ENCODE measurements around the gene CELF2.

Gene CELF2

GRCh38 chr10:11004144-11005077, 13.3 kb upstream of the CELF2 start:
- DNase-seq: no peak

GRCh38 chr10:11005725-11006427, 11.8 kb upstream of the CELF2 start:
- no peak for DNase-seq

GRCh38 chr10:11006428-11006825, 11.2 kb upstream of the CELF2 start:
- no peak for DNase-seq

GRCh38 chr10:11007476-11008020, 10.1 kb upstream of the CELF2 start:
- DNase-seq: no peak

GRCh38 chr10:11009471-11010308, 8.0 kb upstream of the CELF2 start:
- DNase-seq: no peak

GRCh38 chr10:11010582-11010981, 7.1 kb upstream of the CELF2 start:
- DNase-seq: no peak

GRCh38 chr10:11011436-11011835, 6.2 kb upstream of the CELF2 start:
- DNase-seq: no peak

GRCh38 chr10:11011984-11012383, 5.7 kb upstream of the CELF2 start:
- DNase-seq: no peak

GRCh38 chr10:11012421-11013295, 5.0 kb upstream of the CELF2 start:
- no peak for DNase-seq

GRCh38 chr10:11013836-11014235, 3.8 kb upstream of the CELF2 start:
- DNase-seq: no peak

GRCh38 chr10:11014671-11015445, 2.8 kb upstream of the CELF2 start:
- no peak for DNase-seq

GRCh38 chr10:11015446-11015934, 2.2 kb upstream of the CELF2 start:
- no peak for DNase-seq

- no peak for DNase-seq
Measured at GRCh38 chr10:11017000-11017569, 587 bp upstream of the CELF2 start.

GRCh38 chr10:11018432-11018841, 765 bp downstream of the CELF2 start:
- no peak for DNase-seq

GRCh38 chr10:11018855-11019631, 1.4 kb downstream of the CELF2 start:
- no peak for DNase-seq

- no peak for DNase-seq
Measured at GRCh38 chr10:11019724-11020547, 2.3 kb downstream of the CELF2 start.

- no peak for DNase-seq
Measured at GRCh38 chr10:11020548-11020942, 2.9 kb downstream of the CELF2 start.

GRCh38 chr10:11022213-11022612, 4.5 kb downstream of the CELF2 start:
- no peak for DNase-seq

Data from NCI-H1436 (cell line).